SK-N-SH (cell line): ENCODE data around the gene CGB7. TPM values are rescaled to one million over a fixed set of nuclear protein-coding genes. Genes with fewer than 3 reads are reported as not detected.

Experiments used
- CTCF ChIA-PET: fragments of 300-600, 350-600 bp; formaldehyde crosslinking; extraction: SDS; loops from one replicate; lab custom pipeline; 2021; lab: Yijun Ruan, JAX
- POLR2A ChIA-PET: fragments of 350-600 bp; sonication (Branson Sonifier 250); formaldehyde crosslinking; extraction: SDS; loops from one replicate; lab custom pipeline; 2020; ENCODE audit warnings: antibody characterized with exemption, inconsistent platforms; lab: Yijun Ruan, JAX
- DNase-seq: peaks from one replicate; pipeline ENCODE4 v3.0.0; 2012
- H2AFZ ChIP-seq: fragments of 200-600 bp; sonication (generic); 2 replicates; pipeline ENCODE4 v1.8.1; 2016; ENCODE audit warnings: antibody characterized with exemption, mild to moderate bottlenecking, low read depth
- H3F3A ChIP-seq: fragments of 200-600 bp; sonication (generic); replicated peaks from 2 replicates; pipeline ENCODE3; 2016; ENCODE audit warnings: antibody characterized with exemption, mild to moderate bottlenecking; ENCODE audit not compliant: insufficient read depth
- H3K27ac ChIP-seq, 2 experiments: fragments of 200-500 bp in 1 of 2; fragments of 200-600 bp in 1 of 2; sonication (Bioruptor generic) in 1 of 2; sonication (generic), shearing (Covaris generic) in 1 of 2; 2 replicates each; pipeline versions ENCODE4 v1.5.1 to v1.6.1; 2014 to 2016; ENCODE audit warnings: low read depth in 2 of 2, inconsistent platforms in 1 of 2, low read length in 1 of 2, mild to moderate bottlenecking in 1 of 2, mixed read lengths in 1 of 2
- H3K27me3 ChIP-seq: fragments of 200-600 bp; sonication (generic), shearing (Covaris generic); 2 replicates; pipeline ENCODE4 v1.6.1; 2016; ENCODE audit warnings: mixed run types; ENCODE audit not compliant: insufficient read depth
- H3K36me3 ChIP-seq, 2 experiments: fragments of 200-500 bp in 1 of 2; fragments of 200-600 bp in 1 of 2; sonication (Bioruptor generic) in 1 of 2; sonication (generic) in 1 of 2; replicated peaks in 1 of 2; 2 replicates each; pipeline versions ENCODE3 to v1.5.1; 2014 to 2016; ENCODE audit warnings: low read length in 1 of 2, mild to moderate bottlenecking in 1 of 2; ENCODE audit not compliant: insufficient read depth in 2 of 2, control insufficient read depth in 1 of 2
- H3K4me1 ChIP-seq, 2 experiments: fragments of 200-500 bp in 1 of 2; fragments of 200-600 bp in 1 of 2; sonication (Bioruptor generic) in 1 of 2; sonication (generic), shearing (Covaris generic) in 1 of 2; 2 replicates each; pipeline versions ENCODE4 v1.5.1 to v1.6.1; 2014 to 2016; ENCODE audit warnings: low read depth in 1 of 2, low read length in 1 of 2, mixed run types in 1 of 2; ENCODE audit not compliant: insufficient read depth in 2 of 2, control insufficient read depth in 1 of 2
- H3K4me2 ChIP-seq: fragments of 200-600 bp; sonication (generic), shearing (Covaris generic); 2 replicates; pipeline ENCODE4 v1.6.1; 2017; ENCODE audit warnings: mixed run types
- H3K4me3 ChIP-seq, 2 experiments: fragments of 200-500 bp in 1 of 2; fragments of 200-600 bp in 1 of 2; sonication (Bioruptor generic) in 1 of 2; sonication (generic), shearing (Covaris generic) in 1 of 2; 2 replicates each; pipeline versions ENCODE4 v1.5.1 to v1.8.1; 2014 to 2016; ENCODE audit warnings: low read depth in 2 of 2, inconsistent platforms in 1 of 2, low read length in 1 of 2, mild to moderate bottlenecking in 1 of 2, mixed read lengths in 1 of 2, moderate library complexity in 1 of 2
- H3K79me2 ChIP-seq: fragments of 200-600 bp; sonication (generic); 2 replicates; pipeline ENCODE4 v1.8.1; 2017; ENCODE audit warnings: mild to moderate bottlenecking; ENCODE audit not compliant: insufficient read depth
- H3K9ac ChIP-seq: fragments of 200-600 bp; sonication (generic); 2 replicates; pipeline ENCODE4 v1.6.1; 2017; ENCODE audit warnings: mixed run types
- H3K9me2 ChIP-seq: fragments of 200-600 bp; sonication (generic); 2 replicates; pipeline ENCODE4 v1.6.1; 2017; ENCODE audit warnings: mixed run types
- H3K9me3 ChIP-seq: fragments of 200-600 bp; sonication (generic); 2 replicates; pipeline ENCODE4 v1.6.1; 2017; ENCODE audit warnings: mixed run types, mild to moderate bottlenecking, moderate library complexity
- H4K20me1 ChIP-seq: fragments of 200-600 bp; sonication (generic); 2 replicates; pipeline ENCODE4 v1.6.1; 2017; ENCODE audit warnings: mild to moderate bottlenecking, mixed run types; ENCODE audit not compliant: insufficient read depth
- ELF1 ChIP-seq: IDR thresholded peaks from 2 replicates; pipeline ENCODE4 v1.4.0; 2012
- EP300 ChIP-seq, 2 experiments: IDR thresholded peaks; 2 replicates each; pipeline versions ENCODE4 v1.4.0 to v1.6.1; 2012; ENCODE audit warnings: borderline replicate concordance in 1 of 2, low read depth in 1 of 2, low read length in 1 of 2
- EZH2phosphoT487 ChIP-seq: fragments of 200-600 bp; sonication (generic); IDR thresholded peaks from 2 replicates; pipeline ENCODE4 v1.6.1; 2017; ENCODE audit warnings: low read depth, mixed run types, mild to moderate bottlenecking, antibody characterized with exemption, moderate library complexity, borderline replicate concordance
- FOSL2 ChIP-seq: IDR thresholded peaks from 2 replicates; pipeline ENCODE4 v1.4.0; 2012; ENCODE audit warnings: low read depth, mild to moderate bottlenecking, moderate library complexity, borderline replicate concordance
- FOXJ3 ChIP-seq: sonication (generic); formaldehyde crosslinking; IDR thresholded peaks from 2 replicates; pipeline ENCODE4 v1.5.1; 2020; ENCODE audit warnings: mild to moderate bottlenecking, missing genetic modification reagents
- GABPA ChIP-seq: IDR thresholded peaks from 2 replicates; pipeline ENCODE4 v1.4.0; 2012; ENCODE audit warnings: low read depth, mild to moderate bottlenecking
- JUND ChIP-seq: IDR thresholded peaks from 2 replicates; pipeline ENCODE4 v1.4.0; 2012
- MEF2A ChIP-seq: IDR thresholded peaks from 2 replicates; pipeline ENCODE4 v1.4.0; 2012; ENCODE audit warnings: low read depth, borderline replicate concordance
- MXI1 ChIP-seq: IDR thresholded peaks from 2 replicates; pipeline ENCODE4 v1.6.1; 2012; ENCODE audit warnings: mild to moderate bottlenecking, low read depth, low read length, improper control_type of control experiment
- NRF1 ChIP-seq: IDR thresholded peaks from 2 replicates; pipeline ENCODE4 v1.6.1; 2012; ENCODE audit warnings: low read depth, mild to moderate bottlenecking, low read length
- PBX3 ChIP-seq: IDR thresholded peaks from 2 replicates; pipeline ENCODE4; 2012
- POLR2AphosphoS5 ChIP-seq: IDR thresholded peaks from 2 replicates; pipeline ENCODE4 v1.6.1; 2012; ENCODE audit warnings: low read depth, low read length
- RAD21 ChIP-seq: IDR thresholded peaks from 2 replicates; pipeline ENCODE4 v1.6.1; 2012; ENCODE audit warnings: mild to moderate bottlenecking, low read length
- RCOR1 ChIP-seq: fragments of 150-350 bp; IDR thresholded peaks from 2 replicates; pipeline ENCODE4 v1.6.1; 2017; ENCODE audit warnings: antibody characterized with exemption, low read length
- RFX5 ChIP-seq: IDR thresholded peaks from 2 replicates; pipeline ENCODE4 v1.6.1; 2012; ENCODE audit warnings: mild to moderate bottlenecking, improper control_type of control experiment, low read length
- RXRA ChIP-seq: IDR thresholded peaks from 2 replicates; pipeline ENCODE4 v1.4.0; 2012; ENCODE audit warnings: low read depth, mild to moderate bottlenecking, borderline replicate concordance
- SMC3 ChIP-seq: IDR thresholded peaks from 2 replicates; pipeline ENCODE4 v1.6.1; 2012; ENCODE audit warnings: low read depth, low read length, improper control_type of control experiment
- TAF1 ChIP-seq: IDR thresholded peaks from 2 replicates; pipeline ENCODE4 v1.6.1; 2012; ENCODE audit warnings: low read depth, mild to moderate bottlenecking, low read length, moderate library complexity, borderline replicate concordance
- TCF12 ChIP-seq: IDR thresholded peaks from 2 replicates; pipeline ENCODE4 v1.4.0; 2012
- TEAD4 ChIP-seq: IDR thresholded peaks from 2 replicates; pipeline ENCODE4 v1.4.0; 2012; ENCODE audit warnings: mild to moderate bottlenecking, borderline replicate concordance; ENCODE audit not compliant: insufficient read depth
- WGBS: methylation state at CpG from one replicate; pipeline ENCODE4 v1.1.6; 2017; ENCODE audit warnings: low lambda C conversion rate; 5-methylcytosine and 5-hydroxymethylcytosine counted together
- polyA plus RNA-seq, 3 experiments: library from polyadenylated mRNA; depleted of rRNA; stranded (reverse); fragments of >200 nt; gene quantifications; 2 replicates each; pipeline ENCODE4 v1.2.3, GENCODE V29; 2012
- TF ChIP-seq, protein P1 (sequence below): fragments of 200-600 bp; sonication (generic); IDR thresholded peaks from 2 replicates; pipeline ENCODE4 v1.6.1; 2017; ENCODE audit warnings: antibody characterized with exemption, mild to moderate bottlenecking, moderate library complexity
- TF ChIP-seq, protein P2 (sequence below): fragments of 150-350 bp; IDR thresholded peaks from 2 replicates; pipeline ENCODE4 v1.6.1; 2017; ENCODE audit warnings: antibody characterized with exemption, low read length, low read depth, borderline replicate concordance
- TF ChIP-seq, protein P3 (sequence below): IDR thresholded peaks from 2 replicates; pipeline ENCODE4 v1.4.0; 2012; ENCODE audit warnings: low read depth, borderline replicate concordance

The CGB7 gene
- polyA plus RNA-seq, 1 of the 3 experiments (the other 2 are of a cell fraction): 2.0 TPM

- CTCF ChIA-PET: interaction anchor here (0.5 to 7.5 kb wide), 6 partner anchors 15 to 107 kb away, joined by 3 to 86 read pairs (median 4); partner anchors contain the start of genes CGB7 and LIN7B
- H3K36me3 ChIP-seq: peaks cover 48 to 72% of the 10 kb centered on the region in 2 experiments
- peaks cover 59% of the 10 kb centered on the region for H3K79me2 ChIP-seq
Observed at GRCh38 chr19:49101160-49101559, 43.6 kb upstream of the CGB7 start.

GRCh38 chr19:49098795-49099194, 41.2 kb upstream of the CGB7 start:
- H3K4me1 ChIP-seq: no peaks in the 10 kb centered on the region
- H3K9me3 ChIP-seq: no peaks in the 10 kb centered on the region
- no peak overlapping the region for H3K9ac ChIP-seq
- peaks cover 33% of the 10 kb centered on the region for H3F3A ChIP-seq
- no peaks in the 10 kb centered on the region for H3K9me2 ChIP-seq
- peaks cover 58 to 64% of the 10 kb centered on the region in 2 experiments for H3K36me3 ChIP-seq
- no peaks in the 10 kb centered on the region for H3K27me3 ChIP-seq
- H2AFZ ChIP-seq: no peak overlapping the region
- no peak overlapping the region for H3K27ac ChIP-seq
- H4K20me1 ChIP-seq: peaks cover 72% of the 10 kb centered on the region
- peaks cover 67% of the 10 kb centered on the region for H3K79me2 ChIP-seq
- WGBS: 96% methylated on average over 2 of the region's 4 CpGs
- ChIA-PET POLR2A (interaction anchor here (0.6 kb wide), 1 partner anchor 49 kb away, joined by 3 read pairs; no protein-coding TSS in a partner anchor), CTCF (interaction anchor here (1.1 to 7.5 kb wide), 21 partner anchors 7 to 311 kb away, joined by 3 to 87 read pairs (median 10); partner anchors contain the start of genes HRC, LIN7B and PPFIA3)
- no peak overlapping the region for H3K4me3 ChIP-seq
- no peak overlapping the region for H3K4me2 ChIP-seq
- no peak for DNase-seq
- no peak for TF ChIP-seq RAD21
- TF ChIP-seq, protein P1, sequence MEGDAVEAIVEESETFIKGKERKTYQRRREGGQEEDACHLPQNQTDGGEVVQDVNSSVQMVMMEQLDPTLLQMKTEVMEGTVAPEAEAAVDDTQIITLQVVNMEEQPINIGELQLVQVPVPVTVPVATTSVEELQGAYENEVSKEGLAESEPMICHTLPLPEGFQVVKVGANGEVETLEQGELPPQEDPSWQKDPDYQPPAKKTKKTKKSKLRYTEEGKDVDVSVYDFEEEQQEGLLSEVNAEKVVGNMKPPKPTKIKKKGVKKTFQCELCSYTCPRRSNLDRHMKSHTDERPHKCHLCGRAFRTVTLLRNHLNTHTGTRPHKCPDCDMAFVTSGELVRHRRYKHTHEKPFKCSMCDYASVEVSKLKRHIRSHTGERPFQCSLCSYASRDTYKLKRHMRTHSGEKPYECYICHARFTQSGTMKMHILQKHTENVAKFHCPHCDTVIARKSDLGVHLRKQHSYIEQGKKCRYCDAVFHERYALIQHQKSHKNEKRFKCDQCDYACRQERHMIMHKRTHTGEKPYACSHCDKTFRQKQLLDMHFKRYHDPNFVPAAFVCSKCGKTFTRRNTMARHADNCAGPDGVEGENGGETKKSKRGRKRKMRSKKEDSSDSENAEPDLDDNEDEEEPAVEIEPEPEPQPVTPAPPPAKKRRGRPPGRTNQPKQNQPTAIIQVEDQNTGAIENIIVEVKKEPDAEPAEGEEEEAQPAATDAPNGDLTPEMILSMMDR: no peak
- no peak for TF ChIP-seq RCOR1
- TF ChIP-seq SMC3: no peak
- no peak for TF ChIP-seq NRF1
- TF ChIP-seq FOXJ3: no peak
- no peak for TF ChIP-seq EZH2phosphoT487
- TF ChIP-seq, protein P2, sequence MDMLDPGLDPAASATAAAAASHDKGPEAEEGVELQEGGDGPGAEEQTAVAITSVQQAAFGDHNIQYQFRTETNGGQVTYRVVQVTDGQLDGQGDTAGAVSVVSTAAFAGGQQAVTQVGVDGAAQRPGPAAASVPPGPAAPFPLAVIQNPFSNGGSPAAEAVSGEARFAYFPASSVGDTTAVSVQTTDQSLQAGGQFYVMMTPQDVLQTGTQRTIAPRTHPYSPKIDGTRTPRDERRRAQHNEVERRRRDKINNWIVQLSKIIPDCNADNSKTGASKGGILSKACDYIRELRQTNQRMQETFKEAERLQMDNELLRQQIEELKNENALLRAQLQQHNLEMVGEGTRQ: no peak
- TF ChIP-seq TCF12: no peak
- no peak for TF ChIP-seq TAF1
- TF ChIP-seq ELF1: no peak
- no peak for TF ChIP-seq JUND

More at GRCh38 chr19:49101160-49101559, 43.6 kb upstream of the CGB7 start:
- H3F3A ChIP-seq: peaks cover 50% of the 10 kb centered on the region
- POLR2A ChIA-PET: no interaction called here
- H2AFZ ChIP-seq: no peak overlapping the region
- no peak for DNase-seq
- H3K4me2 ChIP-seq: no peak overlapping the region
- H4K20me1 ChIP-seq: peaks cover 64% of the 10 kb centered on the region
- 89% methylated on average over 11 of the region's 12 CpGs for WGBS
- no peak overlapping the region for H3K4me3 ChIP-seq
- H3K9me3 ChIP-seq: no peaks in the 10 kb centered on the region
- H3K9ac ChIP-seq: no peak overlapping the region
- no peak overlapping the region for H3K27ac ChIP-seq
- H3K4me1 ChIP-seq: no peaks in the 10 kb centered on the region
- no peaks in the 10 kb centered on the region for H3K27me3 ChIP-seq
- H3K9me2 ChIP-seq: no peaks in the 10 kb centered on the region
- no peak for TF ChIP-seq ELF1
- no peak for TF ChIP-seq RFX5
- TF ChIP-seq, protein P3, sequence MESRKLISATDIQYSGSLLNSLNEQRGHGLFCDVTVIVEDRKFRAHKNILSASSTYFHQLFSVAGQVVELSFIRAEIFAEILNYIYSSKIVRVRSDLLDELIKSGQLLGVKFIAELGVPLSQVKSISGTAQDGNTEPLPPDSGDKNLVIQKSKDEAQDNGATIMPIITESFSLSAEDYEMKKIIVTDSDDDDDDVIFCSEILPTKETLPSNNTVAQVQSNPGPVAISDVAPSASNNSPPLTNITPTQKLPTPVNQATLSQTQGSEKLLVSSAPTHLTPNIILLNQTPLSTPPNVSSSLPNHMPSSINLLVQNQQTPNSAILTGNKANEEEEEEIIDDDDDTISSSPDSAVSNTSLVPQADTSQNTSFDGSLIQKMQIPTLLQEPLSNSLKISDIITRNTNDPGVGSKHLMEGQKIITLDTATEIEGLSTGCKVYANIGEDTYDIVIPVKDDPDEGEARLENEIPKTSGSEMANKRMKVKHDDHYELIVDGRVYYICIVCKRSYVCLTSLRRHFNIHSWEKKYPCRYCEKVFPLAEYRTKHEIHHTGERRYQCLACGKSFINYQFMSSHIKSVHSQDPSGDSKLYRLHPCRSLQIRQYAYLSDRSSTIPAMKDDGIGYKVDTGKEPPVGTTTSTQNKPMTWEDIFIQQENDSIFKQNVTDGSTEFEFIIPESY: no peak
- TF ChIP-seq EZH2phosphoT487: no peak
- no peak for TF ChIP-seq RXRA
- TF ChIP-seq EP300 (IDR thresholded peaks at IDR 0.05; ENCODE audit: borderline replicate concordance in 1 of 2, low read depth in 1 of 2, low read length in 1 of 2): no peak
- TF ChIP-seq MXI1: no peak
- no peak for TF ChIP-seq PBX3
- no peak for TF ChIP-seq TEAD4
- TF ChIP-seq TCF12: no peak
- TF ChIP-seq FOSL2: no peak
- TF ChIP-seq GABPA: no peak
- TF ChIP-seq POLR2AphosphoS5: no peak
- TF ChIP-seq MEF2A: no peak
- no peak for TF ChIP-seq FOXJ3
